H1 (cell line): ENCODE results near the gene LSR.

Experiments used
- CHD2 ChIP-seq: IDR thresholded peaks from 2 replicates; pipeline ENCODE4 v1.6.1; 2012; ENCODE audit warnings: low read length, improper control_type of control experiment
- EZH2 ChIP-seq: fragments of 200-600 bp; sonication (generic); IDR thresholded peaks from 2 replicates; pipeline ENCODE4 v1.7.1; 2012; ENCODE audit warnings: low read depth, mild to moderate bottlenecking, moderate library complexity, low read length, inconsistent platforms; ENCODE audit not compliant: severe bottlenecking
- HDAC6 ChIP-seq: IDR thresholded peaks from one replicate; pipeline ENCODE4 v1.7.1; 2012; ENCODE audit warnings: low read depth, mild to moderate bottlenecking, inconsistent platforms, low read length, moderate library complexity
- JUND ChIP-seq: IDR thresholded peaks from 2 replicates; pipeline ENCODE4 v1.6.1; 2011; ENCODE audit warnings: mild to moderate bottlenecking, improper control_type of control experiment, low read length
- NANOG ChIP-seq: IDR thresholded peaks from 2 replicates; pipeline ENCODE4 v1.6.1; 2011; ENCODE audit warnings: low read length, low read depth, mild to moderate bottlenecking, inconsistent platforms; ENCODE audit not compliant: insufficient read depth, poor library complexity, severe bottlenecking
- POLR2A ChIP-seq, 2 experiments: IDR thresholded peaks; 1 replicate in 1 of 2; 2 replicates in 1 of 2; pipeline ENCODE4 v1.6.1; 2011; ENCODE audit warnings: low read depth in 2 of 2, low read length in 2 of 2, mild to moderate bottlenecking in 2 of 2; ENCODE audit errors: control extremely low read depth in 1 of 2
- RFX5 ChIP-seq: IDR thresholded peaks from 2 replicates; pipeline ENCODE4 v1.6.1; 2011; ENCODE audit warnings: low read depth, low read length, improper control_type of control experiment, borderline replicate concordance
- RXRA ChIP-seq: IDR thresholded peaks from 2 replicates; pipeline ENCODE4 v1.6.1; 2011; ENCODE audit warnings: low read depth, mild to moderate bottlenecking, low read length, moderate library complexity; ENCODE audit not compliant: insufficient read depth
- SRF ChIP-seq: IDR thresholded peaks from 2 replicates; pipeline ENCODE4 v1.6.1; 2011; ENCODE audit warnings: mild to moderate bottlenecking, low read depth, low read length, moderate library complexity
- TCF12 ChIP-seq: IDR thresholded peaks from 2 replicates; pipeline ENCODE4 v1.6.1; 2011; ENCODE audit warnings: low read depth, mild to moderate bottlenecking, low read length
- ZNF274 ChIP-seq: IDR thresholded peaks from 2 replicates; pipeline ENCODE4 v1.7.0; 2012; ENCODE audit warnings: low read length, borderline replicate concordance; ENCODE audit errors: extremely low read depth
- TF ChIP-seq, protein P1 (sequence below), 3 experiments: IDR thresholded peaks; 1 replicate in 2 of 3; 2 replicates in 1 of 3; pipeline versions ENCODE4 v1.5.1 to v1.6.1; 2011; ENCODE audit warnings: low read length in 3 of 3, mild to moderate bottlenecking in 3 of 3, inconsistent platforms in 2 of 3, low read depth in 1 of 3, moderate library complexity in 1 of 3; ENCODE audit not compliant: insufficient read depth in 1 of 3; ENCODE audit errors: control extremely low read depth in 1 of 3
- TF ChIP-seq, protein P2 (sequence below): IDR thresholded peaks from 2 replicates; pipeline ENCODE4 v1.6.1; 2011; ENCODE audit warnings: low read length, improper control_type of control experiment

DNA sequence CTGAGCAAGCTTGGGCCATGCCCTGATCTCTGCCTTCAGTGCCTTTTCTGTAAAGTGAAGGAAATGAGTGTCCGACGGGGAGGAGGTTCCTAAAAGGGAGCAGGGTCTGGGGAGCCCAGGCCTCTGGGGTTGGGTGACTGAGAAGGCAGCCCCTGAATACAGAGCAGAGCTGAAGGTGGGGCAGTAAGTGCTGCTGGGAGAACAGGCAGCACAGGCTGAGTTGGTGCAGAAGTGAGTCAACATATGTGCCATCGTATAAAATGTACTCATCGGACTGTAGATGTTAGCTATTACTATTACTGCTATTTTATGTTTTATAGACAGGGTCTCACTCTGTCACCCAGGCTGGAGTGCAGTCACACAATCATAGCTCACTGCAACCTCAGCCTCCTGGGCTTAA lies 32.5 kb downstream of the LSR start:
- TF ChIP-seq, protein P1, sequence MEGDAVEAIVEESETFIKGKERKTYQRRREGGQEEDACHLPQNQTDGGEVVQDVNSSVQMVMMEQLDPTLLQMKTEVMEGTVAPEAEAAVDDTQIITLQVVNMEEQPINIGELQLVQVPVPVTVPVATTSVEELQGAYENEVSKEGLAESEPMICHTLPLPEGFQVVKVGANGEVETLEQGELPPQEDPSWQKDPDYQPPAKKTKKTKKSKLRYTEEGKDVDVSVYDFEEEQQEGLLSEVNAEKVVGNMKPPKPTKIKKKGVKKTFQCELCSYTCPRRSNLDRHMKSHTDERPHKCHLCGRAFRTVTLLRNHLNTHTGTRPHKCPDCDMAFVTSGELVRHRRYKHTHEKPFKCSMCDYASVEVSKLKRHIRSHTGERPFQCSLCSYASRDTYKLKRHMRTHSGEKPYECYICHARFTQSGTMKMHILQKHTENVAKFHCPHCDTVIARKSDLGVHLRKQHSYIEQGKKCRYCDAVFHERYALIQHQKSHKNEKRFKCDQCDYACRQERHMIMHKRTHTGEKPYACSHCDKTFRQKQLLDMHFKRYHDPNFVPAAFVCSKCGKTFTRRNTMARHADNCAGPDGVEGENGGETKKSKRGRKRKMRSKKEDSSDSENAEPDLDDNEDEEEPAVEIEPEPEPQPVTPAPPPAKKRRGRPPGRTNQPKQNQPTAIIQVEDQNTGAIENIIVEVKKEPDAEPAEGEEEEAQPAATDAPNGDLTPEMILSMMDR (IDR thresholded peaks at IDR 0.05; ENCODE audit: control extremely low read depth in 1 of 3, insufficient read depth in 1 of 3, low read depth in 1 of 3, low read length in 3 of 3), result no peak
- TF ChIP-seq TCF12, result no peak
- TF ChIP-seq CHD2, result no peak
- TF ChIP-seq POLR2A (IDR thresholded peaks at IDR 0.05; ENCODE audit: control extremely low read depth in 1 of 2, low read depth in 2 of 2, low read length in 2 of 2), result no peak
- no peak for TF ChIP-seq HDAC6
- no peak for TF ChIP-seq JUND
- no peak for TF ChIP-seq ZNF274
- no peak for TF ChIP-seq RXRA
- TF ChIP-seq NANOG, result no peak
- no peak for TF ChIP-seq EZH2
- TF ChIP-seq, protein P2, sequence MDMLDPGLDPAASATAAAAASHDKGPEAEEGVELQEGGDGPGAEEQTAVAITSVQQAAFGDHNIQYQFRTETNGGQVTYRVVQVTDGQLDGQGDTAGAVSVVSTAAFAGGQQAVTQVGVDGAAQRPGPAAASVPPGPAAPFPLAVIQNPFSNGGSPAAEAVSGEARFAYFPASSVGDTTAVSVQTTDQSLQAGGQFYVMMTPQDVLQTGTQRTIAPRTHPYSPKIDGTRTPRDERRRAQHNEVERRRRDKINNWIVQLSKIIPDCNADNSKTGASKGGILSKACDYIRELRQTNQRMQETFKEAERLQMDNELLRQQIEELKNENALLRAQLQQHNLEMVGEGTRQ, result no peak
- TF ChIP-seq SRF, result no peak
- no peak for TF ChIP-seq RFX5
